ENCODE data around the gene FRMD4A.

FRMD4A gene

GRCh38 chr10:14184841-14185315 is 145.8 kb downstream of the FRMD4A start:
- no peak for TF ChIP-seq CREB1 (IDR thresholded peaks at IDR 0.05; ENCODE audit: low read depth)
- TF ChIP-seq, protein P1, sequence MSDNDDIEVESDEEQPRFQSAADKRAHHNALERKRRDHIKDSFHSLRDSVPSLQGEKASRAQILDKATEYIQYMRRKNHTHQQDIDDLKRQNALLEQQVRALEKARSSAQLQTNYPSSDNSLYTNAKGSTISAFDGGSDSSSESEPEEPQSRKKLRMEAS (IDR thresholded peaks at IDR 0.05), result no peak

GRCh38 chr10:14182781-14183180 is 147.9 kb downstream of the FRMD4A start:
- TF ChIP-seq, protein P2, sequence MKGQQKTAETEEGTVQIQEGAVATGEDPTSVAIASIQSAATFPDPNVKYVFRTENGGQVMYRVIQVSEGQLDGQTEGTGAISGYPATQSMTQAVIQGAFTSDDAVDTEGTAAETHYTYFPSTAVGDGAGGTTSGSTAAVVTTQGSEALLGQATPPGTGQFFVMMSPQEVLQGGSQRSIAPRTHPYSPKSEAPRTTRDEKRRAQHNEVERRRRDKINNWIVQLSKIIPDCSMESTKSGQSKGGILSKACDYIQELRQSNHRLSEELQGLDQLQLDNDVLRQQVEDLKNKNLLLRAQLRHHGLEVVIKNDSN (IDR thresholded peaks at IDR 0.05), result no peak

- TF ChIP-seq, protein P1 (IDR thresholded peaks at IDR 0.05), result no peak
- TF ChIP-seq NFIC (IDR thresholded peaks at IDR 0.05) (no peak), TCF12 (IDR thresholded peaks at IDR 0.05; ENCODE audit: low read depth) (no peak), ZBTB7A (IDR thresholded peaks at IDR 0.05; ENCODE audit: low read depth) (no peak), EGR1 (IDR thresholded peaks at IDR 0.05) (no peak), TEAD4 (IDR thresholded peaks at IDR 0.05) (no peak), RAD21 (IDR thresholded peaks at IDR 0.05; ENCODE audit: low read depth) (no peak), CREB1 (IDR thresholded peaks at IDR 0.05; ENCODE audit: low read depth) (no peak), EP300 (IDR thresholded peaks at IDR 0.05; ENCODE audit: borderline replicate concordance) (no peak), TAF1 (IDR thresholded peaks at IDR 0.05; ENCODE audit: low read depth) (no peak), YY1 (IDR thresholded peaks at IDR 0.05; ENCODE audit: low read depth) (no peak)
- TF ChIP-seq, protein P3, sequence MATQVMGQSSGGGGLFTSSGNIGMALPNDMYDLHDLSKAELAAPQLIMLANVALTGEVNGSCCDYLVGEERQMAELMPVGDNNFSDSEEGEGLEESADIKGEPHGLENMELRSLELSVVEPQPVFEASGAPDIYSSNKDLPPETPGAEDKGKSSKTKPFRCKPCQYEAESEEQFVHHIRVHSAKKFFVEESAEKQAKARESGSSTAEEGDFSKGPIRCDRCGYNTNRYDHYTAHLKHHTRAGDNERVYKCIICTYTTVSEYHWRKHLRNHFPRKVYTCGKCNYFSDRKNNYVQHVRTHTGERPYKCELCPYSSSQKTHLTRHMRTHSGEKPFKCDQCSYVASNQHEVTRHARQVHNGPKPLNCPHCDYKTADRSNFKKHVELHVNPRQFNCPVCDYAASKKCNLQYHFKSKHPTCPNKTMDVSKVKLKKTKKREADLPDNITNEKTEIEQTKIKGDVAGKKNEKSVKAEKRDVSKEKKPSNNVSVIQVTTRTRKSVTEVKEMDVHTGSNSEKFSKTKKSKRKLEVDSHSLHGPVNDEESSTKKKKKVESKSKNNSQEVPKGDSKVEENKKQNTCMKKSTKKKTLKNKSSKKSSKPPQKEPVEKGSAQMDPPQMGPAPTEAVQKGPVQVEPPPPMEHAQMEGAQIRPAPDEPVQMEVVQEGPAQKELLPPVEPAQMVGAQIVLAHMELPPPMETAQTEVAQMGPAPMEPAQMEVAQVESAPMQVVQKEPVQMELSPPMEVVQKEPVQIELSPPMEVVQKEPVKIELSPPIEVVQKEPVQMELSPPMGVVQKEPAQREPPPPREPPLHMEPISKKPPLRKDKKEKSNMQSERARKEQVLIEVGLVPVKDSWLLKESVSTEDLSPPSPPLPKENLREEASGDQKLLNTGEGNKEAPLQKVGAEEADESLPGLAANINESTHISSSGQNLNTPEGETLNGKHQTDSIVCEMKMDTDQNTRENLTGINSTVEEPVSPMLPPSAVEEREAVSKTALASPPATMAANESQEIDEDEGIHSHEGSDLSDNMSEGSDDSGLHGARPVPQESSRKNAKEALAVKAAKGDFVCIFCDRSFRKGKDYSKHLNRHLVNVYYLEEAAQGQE (IDR thresholded peaks at IDR 0.05; ENCODE audit: low read depth), result no peak
- TF ChIP-seq, protein P2 (IDR thresholded peaks at IDR 0.05), result no peak
Measured at GRCh38 chr10:14181567-14181936, 149.2 kb downstream of the FRMD4A start.

DNA sequence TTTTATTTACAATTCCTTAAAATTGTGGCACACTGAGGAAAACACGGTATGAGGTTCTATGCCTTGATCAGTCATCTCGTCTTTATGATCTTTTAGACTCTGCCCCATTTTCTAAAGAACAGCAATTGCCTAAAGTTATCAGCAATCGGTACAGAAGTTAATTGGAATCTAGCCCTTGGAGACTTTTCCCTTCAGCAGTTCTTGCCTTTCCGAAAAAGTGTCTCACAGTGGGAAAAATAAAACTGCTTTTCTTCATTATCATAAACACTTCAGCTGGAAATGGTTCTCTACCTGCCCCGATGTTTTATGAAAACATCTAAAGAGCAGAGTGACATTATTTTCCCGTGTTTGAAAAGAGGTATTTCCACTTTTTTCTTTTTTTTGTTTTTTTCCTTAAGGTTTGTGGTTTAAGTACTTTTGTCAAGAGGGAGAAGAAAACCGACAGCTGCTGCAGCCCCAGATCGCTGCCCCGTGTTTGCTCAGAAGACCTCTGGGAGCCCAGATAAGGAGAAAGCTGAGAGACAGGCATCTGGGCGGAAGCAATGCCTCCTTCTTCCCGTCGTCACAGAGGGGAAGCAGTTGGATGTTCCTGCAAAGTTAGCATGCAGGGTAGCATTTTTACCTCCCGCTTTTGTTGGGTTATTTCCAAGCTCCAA is 149.7 kb downstream of the FRMD4A start:
- TF ChIP-seq FOXM1 (IDR thresholded peaks at IDR 0.05; ENCODE audit: borderline replicate concordance, low read depth) (no peak), YY1 (IDR thresholded peaks at IDR 0.05; ENCODE audit: low read depth) (no peak), TEAD4 (IDR thresholded peaks at IDR 0.05) (no peak), TCF12 (IDR thresholded peaks at IDR 0.05; ENCODE audit: low read depth) (no peak), TAF1 (IDR thresholded peaks at IDR 0.05; ENCODE audit: low read depth) (no peak), CEBPB (IDR thresholded peaks at IDR 0.05) (no peak), EP300 (IDR thresholded peaks at IDR 0.05; ENCODE audit: borderline replicate concordance) (no peak), NFIC (IDR thresholded peaks at IDR 0.05) (no peak), RAD21 (IDR thresholded peaks at IDR 0.05; ENCODE audit: low read depth) (no peak), EGR1 (IDR thresholded peaks at IDR 0.05) (no peak)

DNA sequence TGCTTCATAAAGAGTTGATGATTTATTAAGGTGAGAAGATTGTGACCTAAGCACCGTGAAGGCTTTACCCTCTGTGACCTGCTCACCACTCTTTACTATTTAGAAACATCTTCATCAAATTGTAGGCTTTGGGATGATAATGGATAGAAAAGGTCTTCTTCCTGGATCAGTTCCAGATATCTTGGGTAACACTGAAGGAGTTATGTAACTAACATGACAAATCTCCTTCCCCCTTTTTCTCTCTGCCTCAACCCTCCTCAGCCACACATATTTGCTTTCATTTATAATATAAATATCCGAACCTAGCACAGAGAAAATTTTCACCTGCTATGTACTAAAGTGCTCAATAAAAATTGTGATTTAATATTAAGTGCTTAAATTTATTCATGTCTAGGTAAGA is 151.5 kb downstream of the FRMD4A start:
- TF ChIP-seq YY1 (IDR thresholded peaks at IDR 0.05; ENCODE audit: low read depth) (no peak), NFIC (IDR thresholded peaks at IDR 0.05) (no peak), EP300 (IDR thresholded peaks at IDR 0.05; ENCODE audit: borderline replicate concordance) (no peak), TAF1 (IDR thresholded peaks at IDR 0.05; ENCODE audit: low read depth) (no peak), EGR1 (IDR thresholded peaks at IDR 0.05) (no peak), FOXM1 (IDR thresholded peaks at IDR 0.05; ENCODE audit: borderline replicate concordance, low read depth) (no peak), RAD21 (IDR thresholded peaks at IDR 0.05; ENCODE audit: low read depth) (no peak), TEAD4 (IDR thresholded peaks at IDR 0.05) (no peak), TCF12 (IDR thresholded peaks at IDR 0.05; ENCODE audit: low read depth) (no peak), CEBPB (IDR thresholded peaks at IDR 0.05) (no peak), ZBTB7A (IDR thresholded peaks at IDR 0.05; ENCODE audit: low read depth) (no peak)
- TF ChIP-seq, protein P3 (IDR thresholded peaks at IDR 0.05; ENCODE audit: low read depth), result no peak
- TF ChIP-seq, protein P2 (IDR thresholded peaks at IDR 0.05), result no peak
- TF ChIP-seq, protein P1 (IDR thresholded peaks at IDR 0.05), result no peak

Measured in Ishikawa (cell line).